HG03280 (cell line): ENCODE results near the gene NFATC3.

ENCODE experiments used
- ATAC-seq: cut with Tn5 transposase; IDR thresholded peaks from one replicate; pipeline ENCODE4 v1.9.1; 2021; ENCODE audit warnings: mild to moderate bottlenecking, moderate library complexity; ENCODE audit not compliant: unreplicated experiment

The NFATC3 gene

DNA sequence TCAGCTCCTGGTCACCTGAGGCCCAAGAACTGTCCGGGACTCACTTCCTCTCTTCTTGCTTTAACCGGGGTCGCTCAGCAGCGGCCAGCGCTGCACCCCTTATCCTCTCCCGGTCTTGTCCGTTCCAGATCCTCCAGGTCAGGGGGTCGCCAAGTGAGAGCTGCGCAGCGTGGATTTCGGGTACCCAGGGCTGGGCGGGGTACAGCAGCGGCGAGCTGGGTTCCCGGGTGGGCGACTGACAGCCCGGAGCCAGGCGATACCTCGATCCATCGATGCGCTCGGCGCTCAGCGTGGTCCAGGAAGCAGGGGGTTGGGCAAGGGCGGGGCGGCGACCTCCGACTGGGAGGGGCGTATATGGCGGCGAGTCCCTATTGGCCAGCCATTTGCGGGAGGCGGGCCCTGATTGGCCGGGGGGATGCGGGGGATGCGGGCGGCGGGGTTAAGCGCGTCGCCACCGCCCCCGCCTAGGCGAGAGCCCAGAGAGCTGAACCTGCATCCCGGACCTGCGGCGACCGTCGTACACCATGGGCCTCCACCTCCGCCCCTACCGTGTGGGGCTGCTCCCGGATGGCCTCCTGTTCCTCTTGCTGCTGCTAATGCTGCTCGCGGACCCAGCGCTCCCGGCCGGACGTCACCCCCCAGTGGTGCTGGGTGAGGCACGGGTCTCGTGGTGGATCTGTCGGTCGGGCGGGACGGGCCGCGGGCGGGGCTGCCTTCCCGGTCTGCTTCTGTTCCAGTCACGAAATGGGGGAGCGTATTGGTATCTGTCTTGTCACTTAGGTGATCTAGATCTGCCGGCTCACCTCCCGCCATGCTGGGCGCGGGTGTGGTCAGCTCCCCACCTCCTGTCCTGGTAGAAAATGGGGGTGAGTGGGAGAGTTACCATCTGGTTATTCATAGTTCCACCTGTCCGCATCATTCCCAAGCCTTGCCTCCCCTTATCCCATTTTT lies 160.0 kb downstream of the NFATC3 start, which contains the start of gene PLA2G15:
Gene PLA2G15 (plus strand): TSS at position 471 of the 951 bp plus-strand sequence. CDS start 54 bp downstream, at position 525.
- ATAC-seq = peak; percentile 90

DNA sequence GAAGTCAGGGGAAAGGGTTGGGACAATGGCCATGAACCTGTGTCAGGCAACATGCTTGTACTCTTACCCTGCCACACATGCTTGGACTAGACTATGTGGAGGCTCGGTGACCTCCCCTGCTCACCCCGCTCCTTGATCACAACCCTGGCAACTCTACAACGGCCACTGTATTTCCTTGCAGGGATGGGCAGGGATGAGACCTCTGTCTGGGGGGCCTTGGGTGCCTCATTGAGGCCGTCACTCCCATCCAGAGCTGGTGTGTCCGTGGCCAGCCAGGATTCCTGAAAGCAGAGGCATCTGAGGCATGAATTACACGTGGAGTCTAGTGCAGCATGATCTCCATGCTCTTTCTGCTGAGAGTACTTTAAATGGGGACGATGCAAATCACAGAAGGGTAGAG lies 161.0 kb downstream of the NFATC3 start:
- ATAC-seq = no peak

- ATAC-seq = no peak
Observed at GRCh38 chr16:68246666-68247065, 161.5 kb downstream of the NFATC3 start.

GRCh38 chr16:68247400-68247799 lies 162.2 kb downstream of the NFATC3 start:
- no peak for ATAC-seq

DNA sequence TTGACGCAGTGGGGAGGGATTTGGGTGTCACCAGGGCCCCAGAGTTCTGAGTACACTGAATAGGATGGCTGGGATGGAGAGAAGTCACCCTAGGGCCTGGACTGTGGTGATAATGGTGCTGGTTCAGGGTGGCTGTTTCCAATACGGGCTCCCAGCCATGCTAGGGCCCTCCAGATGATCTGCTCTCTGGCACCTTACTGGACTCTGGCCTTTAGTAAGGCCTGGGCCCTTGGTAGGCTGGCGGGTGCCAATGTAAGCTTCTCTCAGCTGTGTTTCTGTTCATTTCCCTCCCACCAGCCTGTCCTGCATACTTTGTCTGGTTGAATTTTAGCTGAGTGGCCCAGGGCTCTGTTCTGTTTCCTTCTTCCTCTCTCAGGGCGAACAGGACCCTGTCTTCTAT lies 162.8 kb downstream of the NFATC3 start:
- no peak for ATAC-seq

GRCh38 chr16:68249371-68249770 lies 164.2 kb downstream of the NFATC3 start:
- no peak for ATAC-seq

DNA sequence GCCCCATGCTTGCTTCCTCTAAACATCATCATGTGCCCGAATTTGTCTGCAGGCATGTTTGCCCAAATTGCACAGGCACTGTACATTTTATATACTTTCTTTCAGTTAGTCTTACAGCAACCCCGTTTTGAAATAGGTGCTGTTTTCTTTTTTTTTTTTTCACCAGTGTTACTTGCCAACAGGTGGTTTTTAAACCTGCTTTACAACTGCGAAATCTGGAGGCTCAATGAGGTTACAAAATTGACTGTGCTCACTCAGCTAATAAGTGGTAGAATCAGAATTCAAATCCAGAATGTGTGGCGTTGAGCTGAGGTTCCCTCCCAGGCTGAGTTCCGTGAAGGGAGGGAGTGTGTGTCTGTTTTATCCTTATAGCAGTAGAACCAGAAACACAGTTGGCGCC lies 165.8 kb downstream of the NFATC3 start:
- ATAC-seq = no peak

GRCh38 chr16:68251832-68252231 lies 166.7 kb downstream of the NFATC3 start:
- no peak for ATAC-seq

DNA sequence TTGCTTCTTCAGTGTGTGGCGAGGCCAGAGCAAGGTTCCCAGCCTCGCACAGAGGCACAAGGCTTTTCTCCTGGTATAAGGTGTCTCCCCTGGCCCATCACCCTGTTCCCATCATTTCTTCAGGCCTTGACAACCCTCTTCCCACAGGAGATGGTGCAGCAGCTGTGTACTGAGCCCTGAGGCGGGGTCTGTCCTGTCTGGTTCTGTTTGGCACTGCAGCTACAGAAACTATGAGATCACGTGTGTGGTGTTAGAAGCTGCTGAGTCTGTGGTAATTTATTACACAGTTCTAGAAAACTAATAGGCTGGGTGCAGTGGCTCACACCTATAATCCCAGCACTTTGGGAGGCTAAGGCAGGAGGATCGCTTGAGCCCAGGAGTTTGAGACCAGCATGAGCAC lies 167.2 kb downstream of the NFATC3 start:
- ATAC-seq = no peak

- no peak for ATAC-seq
Observed at GRCh38 chr16:68253721-68254120, 168.6 kb downstream of the NFATC3 start.

DNA sequence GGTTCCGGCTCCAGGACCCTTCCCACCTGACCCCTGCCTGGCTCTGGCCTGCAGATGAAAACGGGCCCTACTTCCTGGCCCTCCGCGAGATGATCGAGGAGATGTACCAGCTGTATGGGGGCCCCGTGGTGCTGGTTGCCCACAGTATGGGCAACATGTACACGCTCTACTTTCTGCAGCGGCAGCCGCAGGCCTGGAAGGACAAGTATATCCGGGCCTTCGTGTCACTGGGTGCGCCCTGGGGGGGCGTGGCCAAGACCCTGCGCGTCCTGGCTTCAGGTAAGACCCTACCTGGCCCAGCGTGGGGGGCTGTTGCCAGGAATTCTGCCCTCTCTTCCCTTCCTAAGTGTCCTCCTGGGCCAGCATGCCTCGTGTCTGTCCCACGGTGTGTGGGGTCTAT lies 170.5 kb downstream of the NFATC3 start:
- no peak for ATAC-seq

DNA sequence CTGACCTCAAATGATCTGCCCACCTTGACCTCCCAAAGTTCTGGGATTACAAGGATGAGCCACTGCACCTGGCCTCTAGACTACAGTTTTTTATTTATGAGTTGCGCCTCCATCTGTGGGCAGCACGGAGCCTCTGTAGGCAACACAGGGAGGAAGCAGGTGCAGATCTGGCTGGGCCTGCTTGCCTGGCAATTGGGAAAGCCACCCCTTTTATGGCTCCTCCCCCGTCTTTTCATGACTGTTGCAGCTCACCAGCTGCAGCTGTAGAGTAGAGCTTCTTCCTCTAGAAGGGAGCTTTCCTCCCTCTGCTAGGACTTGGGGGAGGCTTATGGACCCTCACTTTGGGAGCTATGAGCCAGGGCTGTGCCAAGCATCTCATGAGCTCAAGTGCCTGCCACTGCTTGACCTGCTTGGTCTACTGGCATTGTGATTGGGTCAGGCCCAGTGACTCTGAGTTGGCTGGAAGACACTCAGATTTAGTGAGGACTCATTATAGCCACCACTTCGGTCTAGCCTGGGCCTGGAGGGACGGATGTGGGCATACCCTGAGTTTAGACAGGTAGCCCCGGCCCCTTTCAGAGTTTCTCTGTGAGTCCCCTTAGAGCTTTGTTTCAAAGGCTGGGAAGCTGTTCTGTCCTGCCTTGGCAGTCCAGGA lies 172.2 kb downstream of the NFATC3 start:
- ATAC-seq = peak; percentile 48

- ATAC-seq = no peak
Observed at GRCh38 chr16:68257906-68258800, 173.0 kb downstream of the NFATC3 start.

DNA sequence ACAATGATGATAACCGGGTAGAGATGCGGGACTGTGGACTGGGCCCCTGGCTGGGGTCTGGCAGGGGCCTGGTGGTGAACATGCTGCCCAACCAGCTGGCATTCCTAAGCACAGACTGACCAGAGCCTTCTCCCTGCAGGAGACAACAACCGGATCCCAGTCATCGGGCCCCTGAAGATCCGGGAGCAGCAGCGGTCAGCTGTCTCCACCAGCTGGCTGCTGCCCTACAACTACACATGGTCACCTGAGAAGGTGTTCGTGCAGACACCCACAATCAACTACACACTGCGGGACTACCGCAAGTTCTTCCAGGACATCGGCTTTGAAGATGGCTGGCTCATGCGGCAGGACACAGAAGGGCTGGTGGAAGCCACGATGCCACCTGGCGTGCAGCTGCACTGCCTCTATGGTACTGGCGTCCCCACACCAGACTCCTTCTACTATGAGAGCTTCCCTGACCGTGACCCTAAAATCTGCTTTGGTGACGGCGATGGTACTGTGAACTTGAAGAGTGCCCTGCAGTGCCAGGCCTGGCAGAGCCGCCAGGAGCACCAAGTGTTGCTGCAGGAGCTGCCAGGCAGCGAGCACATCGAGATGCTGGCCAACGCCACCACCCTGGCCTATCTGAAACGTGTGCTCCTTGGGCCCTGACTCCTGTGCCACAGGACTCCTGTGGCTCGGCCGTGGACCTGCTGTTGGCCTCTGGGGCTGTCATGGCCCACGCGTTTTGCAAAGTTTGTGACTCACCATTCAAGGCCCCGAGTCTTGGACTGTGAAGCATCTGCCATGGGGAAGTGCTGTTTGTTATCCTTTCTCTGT lies 174.0 kb downstream of the NFATC3 start:
- ATAC-seq = no peak

- ATAC-seq = no peak
Observed at GRCh38 chr16:68263559-68264127, 178.5 kb downstream of the NFATC3 start.

- peak; percentile 71 for ATAC-seq
Observed at GRCh38 chr16:68264128-68265077, 179.2 kb downstream of the NFATC3 start, which contains the start of gene SLC7A6. Gene SLC7A6 (plus strand): TSS chr16:68264526. CDS start chr16:68274727, 10,201 bp downstream.

GRCh38 chr16:68265078-68265920 lies 180.1 kb downstream of the NFATC3 start:
- peak; percentile 12 for ATAC-seq
